Stimulated activated CD4-positive, alpha-beta T cell treated with anti-CD3 and anti-CD28 coated beads, Interleukin-4, amount 100 ng/mL, for 48 hours (primary cell): Measurements from ENCODE around the gene DDAH2.

ENCODE experiments used
- DNase-seq, 2 donors: peaks; one replicate each; pipeline ENCODE4 v3.0.0-alpha.2; 2020; ENCODE audit warnings: low read depth in 2 of 2

The DDAH2 gene

GRCh38 chr6:31730631-31731086 is 1.6 kb upstream of the DDAH2 start:
- no peak for DNase-seq

- DNase-seq: peak; percentile 39 to 53
Observed at GRCh38 chr6:31729979-31730630, 1.0 kb upstream of the DDAH2 start.

DNA sequence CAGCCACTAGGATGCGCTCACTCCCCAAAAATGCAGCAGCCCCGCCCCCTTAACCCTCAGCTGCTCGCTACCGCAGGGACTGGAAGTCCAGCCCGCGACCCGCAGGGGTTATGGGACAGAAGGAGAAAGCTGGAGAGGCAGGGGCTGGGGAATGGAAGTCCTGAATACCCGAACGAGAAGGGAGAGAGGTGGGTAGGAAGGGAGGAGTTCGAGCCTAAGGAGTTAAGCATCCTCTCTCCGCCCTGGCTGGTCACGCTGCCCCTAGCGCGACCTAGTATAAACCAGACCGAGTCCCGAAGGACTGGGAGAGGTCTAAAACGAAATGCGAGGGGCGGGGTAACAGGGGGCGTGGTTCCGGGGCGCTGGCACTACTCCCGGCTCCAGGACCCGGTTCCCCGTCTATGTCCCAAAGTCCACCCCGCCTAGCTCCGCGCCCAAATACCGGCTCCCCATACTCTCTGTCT is 448 bp upstream of the DDAH2 start:
- DNase-seq: peak; percentile 63 to 65

DNA sequence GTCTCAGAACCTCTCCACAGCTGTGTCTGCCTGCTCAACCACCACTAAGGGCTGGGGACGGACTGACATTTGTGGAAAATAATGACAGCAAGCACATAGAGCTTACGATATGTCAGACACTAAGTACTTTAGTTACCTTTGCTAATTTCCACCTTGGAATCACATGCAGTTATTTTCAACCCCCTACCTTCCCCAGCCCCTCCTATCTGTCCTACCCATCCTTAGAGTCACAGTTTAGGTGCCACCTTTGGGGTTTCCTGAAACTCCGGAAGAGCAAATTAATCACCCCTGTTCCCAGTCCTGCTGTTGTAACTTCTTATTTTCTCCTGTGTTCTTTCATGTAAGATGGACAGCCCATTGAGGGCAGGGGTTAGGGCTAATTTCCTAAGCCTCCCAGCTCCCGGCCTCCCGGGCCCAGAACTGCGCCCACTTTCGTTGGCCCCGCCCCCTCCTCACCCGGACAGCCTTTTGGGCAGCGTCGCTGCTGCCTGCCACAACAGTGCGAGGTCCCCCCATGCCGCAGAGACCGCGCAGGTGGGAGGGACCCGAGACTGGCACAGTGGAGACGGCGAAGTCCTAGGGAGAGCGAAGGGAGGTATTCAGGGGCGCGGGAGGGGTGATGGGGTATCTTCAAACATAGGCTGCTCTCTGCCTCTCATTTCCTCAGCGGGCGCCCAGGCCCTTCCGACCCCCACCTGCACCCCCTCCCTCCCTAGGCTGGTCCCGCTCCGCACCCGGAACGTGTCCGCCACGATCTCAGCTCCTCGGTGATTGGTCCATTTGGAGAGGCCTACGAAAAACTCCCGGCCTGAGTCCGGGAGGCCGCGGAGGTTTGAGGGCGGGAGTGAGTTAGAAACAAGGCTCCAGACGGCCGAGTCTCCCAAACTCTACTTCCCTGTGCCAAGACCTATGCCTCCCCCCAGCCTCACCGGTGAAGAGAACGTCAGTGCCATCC is 1.1 kb downstream of the DDAH2 start:
- DNase-seq: no peak

GRCh38 chr6:31727034-31727716 is 1.9 kb downstream of the DDAH2 start:
- DNase-seq: no peak

DNA sequence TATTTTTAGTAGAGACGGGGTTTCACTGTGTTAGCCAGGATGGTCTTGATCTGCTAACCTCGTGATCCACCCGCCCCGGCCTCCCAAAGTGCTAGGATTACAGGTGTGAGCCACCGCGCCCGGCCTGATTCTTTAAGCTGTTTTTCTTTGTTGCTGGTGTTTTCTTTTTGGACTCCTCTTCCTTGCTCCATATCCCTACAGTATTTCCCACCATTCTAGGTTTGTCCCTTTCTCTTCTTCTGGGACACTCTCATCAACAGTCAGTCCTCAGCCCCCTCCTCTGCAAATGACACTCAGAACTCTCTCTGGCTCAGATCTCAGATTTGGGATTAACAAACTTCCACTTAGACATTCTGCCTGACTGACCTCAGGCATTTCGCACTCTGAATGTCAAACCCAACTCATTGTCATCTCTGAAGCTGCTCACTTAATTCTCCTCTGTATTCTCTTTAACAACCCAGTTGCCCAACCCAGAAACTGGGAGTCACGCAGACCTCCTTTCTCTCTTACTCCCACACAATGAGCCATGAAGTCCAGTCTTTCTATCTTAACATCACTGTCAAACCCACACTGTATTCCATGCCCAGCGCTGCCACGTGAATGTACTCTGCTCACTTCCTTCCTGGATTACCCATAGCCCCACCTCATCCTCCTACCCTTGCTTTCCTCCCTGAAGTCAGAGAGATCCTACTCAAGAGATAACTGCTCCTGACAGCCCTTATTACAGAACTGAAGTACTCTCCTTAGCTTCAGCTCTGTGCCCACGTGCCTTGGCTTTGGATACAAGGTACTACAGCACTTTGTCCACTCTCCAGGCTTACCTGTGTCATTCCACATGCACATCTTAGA is 3.4 kb downstream of the DDAH2 start:
- DNase-seq: no peak

DNA sequence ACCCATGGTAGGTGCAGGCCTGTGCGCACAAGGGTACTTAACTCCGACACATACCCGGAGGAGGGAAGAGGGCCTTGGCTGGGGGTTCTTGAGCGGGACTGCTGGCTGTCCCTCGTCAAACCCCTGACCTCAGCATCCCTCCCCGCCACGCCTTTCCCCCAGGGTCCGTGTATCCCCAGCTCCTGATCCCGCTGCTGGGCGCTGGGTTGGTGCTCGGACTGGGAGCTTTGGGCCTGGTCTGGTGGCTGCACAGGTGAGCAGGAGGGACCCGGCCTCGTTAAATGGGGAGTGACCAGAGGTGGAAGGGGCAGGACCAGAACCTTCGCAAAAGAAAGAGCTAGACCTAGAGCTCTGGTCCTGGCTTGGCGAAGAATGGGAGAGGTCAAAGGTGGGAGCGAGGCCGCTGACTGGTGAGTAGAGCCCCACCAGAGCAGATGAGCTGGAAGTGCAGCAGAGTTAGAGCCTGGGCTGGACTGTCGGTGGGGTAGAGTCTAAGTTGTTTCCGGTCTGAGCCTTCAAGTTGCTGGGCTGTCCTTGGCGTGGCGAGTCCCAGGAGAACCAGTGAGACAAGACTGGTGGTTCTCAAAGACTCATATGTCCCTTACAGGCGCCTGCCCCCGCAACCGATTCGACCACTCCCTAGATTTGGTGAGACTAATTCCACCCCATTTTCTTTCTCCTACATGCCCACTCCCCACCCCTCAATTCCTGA is 5.0 kb downstream of the DDAH2 start:
- no peak for DNase-seq

DNA sequence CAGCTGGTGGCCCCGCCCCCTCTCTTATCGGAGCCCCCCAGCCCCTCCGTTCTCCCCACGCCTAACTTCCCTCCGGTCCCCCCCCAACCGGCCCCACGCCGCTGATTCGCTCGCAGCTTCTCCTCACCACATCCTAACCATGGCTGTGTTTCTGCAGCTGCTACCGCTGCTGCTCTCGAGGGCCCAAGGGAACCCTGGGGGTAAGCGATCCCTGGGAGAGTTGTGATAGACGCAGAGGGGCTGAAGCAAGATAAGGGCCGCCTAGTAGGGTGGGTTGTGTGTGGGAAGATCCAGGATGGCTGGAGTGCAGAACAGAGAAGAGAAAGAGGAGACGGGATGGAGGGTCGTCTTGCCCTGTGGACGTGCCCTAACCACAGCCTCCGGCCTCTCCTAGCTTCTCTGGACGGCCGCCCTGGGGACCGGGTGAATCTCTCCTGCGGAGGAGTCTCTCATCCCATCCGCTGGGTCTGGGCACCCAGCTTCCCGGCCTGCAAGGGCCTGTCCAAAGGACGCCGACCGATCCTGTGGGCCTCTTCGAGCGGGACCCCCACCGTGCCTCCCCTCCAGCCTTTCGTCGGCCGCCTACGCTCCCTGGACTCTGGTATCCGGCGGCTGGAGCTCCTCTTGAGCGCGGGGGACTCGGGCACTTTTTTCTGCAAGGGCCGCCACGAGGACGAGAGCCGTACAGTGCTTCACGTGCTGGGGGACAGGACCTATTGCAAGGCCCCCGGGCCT is 5.7 kb downstream of the DDAH2 start, which contains the start of gene MPIG6B:
TSS of gene MPIG6B (plus strand) at position 129 of the 735 bp plus-strand sequence. CDS start at position 140, 11 bp downstream.
- DNase-seq: no peak

GRCh38 chr6:31722173-31722572 is 6.9 kb downstream of the DDAH2 start:
- DNase-seq: no peak

DNA sequence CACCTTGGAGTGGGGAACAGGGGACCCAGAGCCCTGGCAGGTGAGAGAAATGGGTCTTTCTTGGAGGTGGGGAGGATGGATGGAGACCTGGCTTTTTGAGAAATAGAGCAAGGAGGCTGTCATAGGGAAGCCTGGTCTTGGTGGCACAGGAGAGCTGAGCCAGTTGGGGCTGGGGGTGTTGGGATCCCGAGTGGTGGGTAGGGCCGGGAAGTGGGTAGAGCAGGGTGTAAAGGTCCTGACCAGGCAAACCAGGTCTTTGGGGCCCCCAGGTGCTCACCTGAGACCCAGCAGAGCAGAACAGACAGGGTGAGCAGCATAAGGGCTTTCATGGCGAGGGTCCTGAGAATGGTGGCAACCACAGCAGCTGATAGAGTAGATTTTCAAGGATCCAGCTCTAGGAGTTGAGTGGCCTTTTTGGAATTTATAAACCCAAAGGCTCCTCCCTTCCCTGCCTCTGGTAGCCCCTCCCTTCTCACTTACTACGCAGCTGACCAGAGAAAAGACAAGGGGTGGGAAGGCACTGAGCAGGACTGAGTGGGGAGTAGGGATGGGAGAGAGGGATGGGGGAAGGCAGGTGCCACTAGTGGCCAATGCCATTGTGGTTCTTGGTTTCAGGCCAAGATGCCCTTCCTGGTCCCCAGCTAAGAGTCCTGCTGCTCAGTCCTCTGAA is 7.6 kb downstream of the DDAH2 start, which contains the start of gene LY6G6C:
TSS of gene LY6G6C (minus strand) at position 396 of the 670 bp plus-strand sequence. CDS start at position 329, 67 bp downstream.
- DNase-seq: no peak

DNA sequence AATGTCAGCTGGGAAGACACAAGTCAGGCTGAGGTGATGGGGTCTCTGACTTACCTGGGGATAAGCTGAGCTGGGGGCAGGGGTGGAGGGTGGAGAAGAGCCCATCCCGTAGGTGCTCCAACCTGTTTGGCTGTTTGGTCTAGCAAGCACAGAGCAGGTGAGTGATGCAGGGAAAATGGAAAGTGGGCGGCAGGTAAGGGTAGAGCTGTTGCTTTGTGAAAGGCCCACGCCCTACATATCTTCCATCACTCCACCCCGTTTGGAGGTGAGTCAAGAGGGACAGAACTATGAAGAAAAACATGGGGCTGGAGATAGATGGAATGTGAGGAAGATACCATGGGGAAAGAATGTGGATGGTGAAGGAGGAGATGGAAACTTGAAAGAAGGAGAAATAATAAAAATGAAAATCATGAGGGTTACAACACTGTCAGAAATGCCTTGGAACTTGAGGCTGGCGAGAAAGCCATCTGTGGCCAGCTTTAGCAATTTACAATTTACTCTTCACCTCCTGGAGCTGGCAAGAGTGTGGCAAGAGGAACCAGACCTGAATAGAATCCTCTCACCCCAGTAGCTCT is 8.8 kb downstream of the DDAH2 start:
- DNase-seq: no peak

GRCh38 chr6:31719001-31719400 is 10.1 kb downstream of the DDAH2 start:
- no peak for DNase-seq

DNA sequence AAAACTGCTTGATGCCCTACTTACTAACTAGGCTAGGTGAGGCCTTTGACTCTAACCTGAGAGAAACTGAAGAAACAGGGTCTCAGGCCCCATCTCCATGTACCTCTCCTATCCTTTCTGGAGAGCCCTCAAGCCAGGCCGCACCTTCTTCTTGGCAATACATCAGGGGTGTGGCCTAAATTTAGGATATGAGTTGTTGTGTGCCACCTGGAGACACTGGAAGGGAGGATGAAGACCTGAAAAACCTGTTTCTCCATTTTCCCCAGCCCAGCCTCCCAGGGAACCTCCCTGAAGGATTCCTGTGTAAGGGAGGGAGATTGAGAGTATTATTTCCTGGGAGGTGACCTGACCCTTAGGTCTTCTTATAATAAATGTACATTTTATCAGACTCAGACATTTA is 10.8 kb downstream of the DDAH2 start:
- DNase-seq: no peak

- DNase-seq: no peak
Observed at GRCh38 chr6:31717499-31718222, 11.4 kb downstream of the DDAH2 start.

DNA sequence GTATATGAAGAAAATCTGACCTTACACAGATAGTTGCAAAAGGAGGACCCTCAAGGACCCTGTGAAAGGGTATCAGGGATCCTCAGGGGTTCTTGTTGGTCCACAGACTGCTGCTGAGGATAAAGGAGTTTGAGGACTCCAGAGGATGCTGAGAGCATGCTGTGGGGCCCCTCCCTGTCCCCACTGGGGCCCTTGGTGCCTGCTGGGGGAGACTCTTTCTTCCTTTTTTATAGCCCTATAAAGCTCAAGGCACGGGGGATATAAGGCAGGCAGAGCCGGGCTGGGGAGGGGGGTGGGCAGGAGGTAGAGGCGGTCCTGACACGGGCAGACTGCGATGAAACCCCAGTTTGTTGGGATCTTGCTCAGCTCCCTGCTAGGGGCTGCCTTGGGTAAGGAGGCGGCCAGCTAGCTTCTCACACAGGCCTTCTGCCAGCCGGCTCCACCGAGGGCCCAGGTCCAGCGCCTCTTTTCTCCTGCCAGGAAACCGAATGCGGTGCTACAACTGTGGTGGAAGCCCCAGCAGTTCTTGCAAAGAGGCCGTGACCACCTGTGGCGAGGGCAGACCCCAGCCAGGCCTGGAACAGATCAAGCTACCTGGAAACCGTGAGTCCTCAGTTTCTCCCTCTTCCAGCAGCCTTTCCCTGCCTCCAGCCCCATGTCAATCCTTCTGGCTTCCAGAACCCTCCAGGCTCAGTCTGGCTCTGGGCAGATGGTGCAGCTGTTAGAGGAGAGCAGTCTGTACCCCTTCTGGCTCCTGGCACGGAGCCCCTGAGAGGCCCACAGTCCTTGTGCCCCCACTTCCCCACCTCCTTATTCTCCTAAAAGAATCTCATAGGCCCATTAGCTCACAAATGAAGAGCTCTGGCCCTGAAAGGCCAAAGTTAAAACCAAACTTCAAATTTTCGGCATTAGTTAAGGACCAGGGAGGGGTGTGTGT is 13.8 kb downstream of the DDAH2 start, which contains the start of gene LY6G6D:
TSS of gene LY6G6D (plus strand) at position 327 of the 937 bp plus-strand sequence. CDS start at position 335, 8 bp downstream.
- DNase-seq: no peak

DNA sequence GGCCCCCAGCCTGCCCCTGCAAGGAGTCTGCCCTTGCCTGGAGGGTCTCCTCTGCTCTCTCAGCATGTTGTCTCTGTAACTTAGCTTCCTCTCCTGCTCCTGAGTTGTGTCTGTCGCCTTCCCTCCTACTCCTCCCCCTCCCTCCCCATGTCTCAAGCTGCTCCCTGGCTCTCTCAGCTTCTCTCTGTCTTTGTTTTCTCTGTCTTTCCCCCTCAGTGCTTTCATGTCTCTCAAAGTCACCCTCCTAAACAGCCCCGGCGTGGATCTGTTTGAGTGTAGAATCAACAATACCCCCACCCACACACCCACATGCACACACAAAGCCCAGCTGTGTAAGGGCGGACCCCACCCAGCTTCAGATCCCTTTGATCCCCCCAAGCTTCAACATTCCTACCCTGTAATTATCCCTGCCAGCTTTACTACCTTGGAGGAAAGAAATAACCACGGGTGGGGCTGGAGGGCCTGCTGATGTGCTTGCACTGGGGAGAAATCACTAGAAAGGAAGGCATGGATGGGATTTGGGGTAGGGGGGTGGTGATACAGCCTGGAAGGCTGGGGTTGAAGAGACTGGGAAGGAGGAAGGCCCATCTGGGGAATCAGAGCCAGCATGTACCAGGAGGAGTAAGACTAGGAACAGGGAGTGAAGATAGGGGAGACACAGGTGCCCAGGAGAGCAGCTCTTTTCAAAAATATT is 15.0 kb downstream of the DDAH2 start:
- DNase-seq: no peak
